Activated CD8-positive, alpha-beta memory T cell treated with anti-CD3 and anti-CD28 coated beads, Interleukin-2, amount 50 U/mL, for 48 hours (primary cell): ENCODE results near the gene ZDHHC21.
"Not testable (repeated sequence)": the region's sequence is repeated elsewhere in the genome, so short reads cannot be mapped to it uniquely, and the experiment has no call there.

Experiments
- DNase-seq: peaks from one replicate; pipeline ENCODE4 v3.0.0-alpha.2; 2020

The ZDHHC21 gene

DNA sequence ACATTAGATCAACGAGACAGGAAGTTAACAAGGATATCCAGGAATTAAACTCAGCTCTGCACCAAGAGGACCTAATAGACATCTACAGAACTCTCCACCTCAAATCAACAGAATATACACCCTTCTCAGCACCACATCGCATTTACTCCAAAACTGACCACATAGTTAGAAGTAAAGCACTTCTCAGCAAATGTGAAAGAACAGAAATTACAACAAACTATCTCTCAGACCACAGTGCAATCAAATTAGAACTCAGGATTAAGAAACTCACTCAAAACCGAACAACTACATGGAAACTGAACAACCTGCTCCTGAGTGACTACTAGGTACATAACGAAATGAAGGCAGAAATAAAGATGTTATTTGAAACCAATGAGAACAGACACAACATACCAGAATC, 10.6 kb downstream of the ZDHHC21 start:
- DNase-seq = not testable (repeated sequence)

DNA sequence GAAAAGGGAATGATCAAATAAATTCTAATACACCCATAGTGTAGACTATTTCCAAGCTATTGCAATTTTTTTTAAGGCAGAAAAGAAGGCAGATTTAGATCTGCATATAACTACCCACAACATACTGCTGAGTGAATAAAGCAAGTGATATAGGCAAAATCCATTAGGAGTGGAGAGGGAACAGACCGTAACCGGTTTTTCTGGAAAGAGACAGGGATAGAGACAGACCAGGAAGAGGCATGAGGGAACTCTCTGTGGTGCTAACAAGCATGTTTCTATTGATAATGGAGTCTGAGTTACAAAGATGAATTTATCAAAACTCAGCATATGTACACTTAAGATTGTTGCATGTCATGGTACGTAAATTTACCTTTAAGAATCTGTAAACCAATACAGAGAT, 14.5 kb downstream of the ZDHHC21 start:
- DNase-seq = no peak

DNA sequence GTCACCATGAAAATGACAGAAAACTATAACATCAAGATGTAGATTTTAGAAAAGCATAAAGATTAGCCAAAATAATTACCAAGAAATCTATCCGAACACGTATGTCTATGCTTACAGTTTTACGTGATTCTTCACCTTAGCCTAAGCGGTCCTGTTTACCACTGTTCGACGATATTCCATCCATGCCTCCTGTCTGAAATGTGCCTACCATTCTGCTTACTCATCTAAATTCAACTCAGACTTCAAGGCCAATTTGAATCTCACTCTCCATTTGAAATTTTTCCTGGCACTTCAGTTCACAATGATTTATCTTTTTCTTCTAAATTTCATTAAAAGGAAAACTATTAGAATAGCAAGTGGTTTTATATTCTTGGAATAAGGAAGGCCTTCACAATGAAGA, 15.4 kb downstream of the ZDHHC21 start:
- no peak for DNase-seq

DNA sequence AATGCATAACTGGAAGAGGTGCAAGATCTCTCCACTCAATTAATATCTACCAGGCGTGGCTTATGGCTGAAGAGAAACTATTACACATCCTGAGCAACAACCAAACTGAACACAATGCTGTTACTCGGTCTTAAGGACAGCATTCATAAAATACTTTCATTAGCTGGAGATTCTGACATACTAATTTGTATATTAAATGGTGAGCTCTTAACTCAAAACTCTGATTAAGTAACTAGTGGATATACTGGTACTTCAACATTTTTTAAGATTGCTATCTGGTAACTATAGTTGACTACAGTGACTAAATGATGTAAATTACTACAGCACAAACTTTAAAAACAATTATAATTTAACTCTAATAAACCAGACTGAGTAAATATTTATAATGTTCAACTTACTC, 15.8 kb downstream of the ZDHHC21 start:
- DNase-seq = no peak

DNA sequence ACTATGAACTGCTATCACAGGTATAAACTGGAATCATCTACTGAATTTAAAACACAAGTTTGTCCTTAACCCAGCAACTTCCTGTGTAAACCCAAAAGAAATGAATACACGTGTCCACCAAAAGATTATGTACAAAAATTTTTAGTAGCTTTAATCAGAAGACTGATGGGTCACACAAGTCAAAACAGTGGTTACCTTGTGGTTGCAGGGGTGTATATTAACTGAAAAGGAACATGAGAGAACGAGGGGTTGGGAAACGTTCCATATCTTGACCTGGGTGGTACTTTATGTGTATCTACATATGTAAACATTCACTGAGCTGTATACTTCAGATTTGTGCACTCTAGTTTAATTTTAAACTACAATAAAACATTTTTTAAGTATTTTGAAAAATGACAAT, 18.6 kb downstream of the ZDHHC21 start:
- DNase-seq = no peak

DNA sequence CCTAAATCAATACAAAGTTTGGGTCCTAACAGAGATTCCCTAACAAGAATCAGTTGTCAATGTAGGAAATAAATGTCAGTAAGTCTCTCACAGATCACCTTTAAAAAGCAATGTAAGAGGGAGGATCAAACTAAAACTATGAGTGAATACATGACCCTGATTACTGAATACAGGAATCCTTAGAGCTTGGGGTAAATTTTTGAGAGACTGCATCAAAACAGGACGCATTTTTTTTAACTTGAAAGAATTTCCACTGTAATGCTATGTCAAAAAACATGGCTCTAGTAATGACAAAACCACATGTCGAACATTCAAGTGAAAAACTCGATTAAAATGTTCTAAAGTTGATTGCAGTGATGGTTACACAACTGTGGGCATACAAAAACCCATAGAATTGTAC, 21.9 kb downstream of the ZDHHC21 start:
- no peak for DNase-seq

DNA sequence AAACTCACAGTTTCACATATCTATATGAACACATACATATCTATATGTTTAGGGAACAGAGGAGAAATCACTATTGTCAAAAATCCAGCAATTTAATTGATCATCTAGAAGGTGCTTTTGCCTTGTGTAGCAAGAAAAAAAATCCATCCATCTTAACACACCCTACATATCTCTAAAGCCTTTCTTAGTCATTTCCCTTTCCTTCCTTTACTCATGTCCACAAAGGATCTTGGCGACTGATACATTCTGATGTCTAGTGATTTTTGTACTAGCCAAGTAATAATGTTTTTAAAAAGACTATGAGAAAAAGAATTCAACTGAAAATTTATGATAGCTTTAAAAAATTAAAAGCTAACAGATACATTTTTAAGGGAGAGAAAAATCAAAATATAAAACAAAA, 22.5 kb downstream of the ZDHHC21 start:
- DNase-seq = no peak

DNA sequence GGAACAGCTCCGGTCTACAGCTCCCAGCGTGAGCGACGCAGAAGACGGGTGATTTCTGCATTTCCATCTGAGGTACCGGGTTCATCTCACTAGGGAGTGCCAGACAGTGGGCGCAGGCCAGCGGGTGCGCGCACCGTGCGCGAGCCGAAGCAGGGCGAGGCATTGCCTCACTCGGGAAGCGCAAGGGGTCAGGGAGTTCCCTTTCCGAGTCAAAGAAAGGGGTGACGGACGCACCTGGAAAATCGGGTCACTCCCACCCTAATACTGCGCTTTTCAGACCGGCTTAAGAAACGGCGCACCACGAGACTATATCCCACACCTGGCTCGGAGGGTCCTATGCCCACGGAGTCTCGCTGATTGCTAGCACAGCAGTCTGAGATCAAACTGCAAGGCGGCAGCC, 29.2 kb downstream of the ZDHHC21 start:
- not testable (repeated sequence) for DNase-seq

DNA sequence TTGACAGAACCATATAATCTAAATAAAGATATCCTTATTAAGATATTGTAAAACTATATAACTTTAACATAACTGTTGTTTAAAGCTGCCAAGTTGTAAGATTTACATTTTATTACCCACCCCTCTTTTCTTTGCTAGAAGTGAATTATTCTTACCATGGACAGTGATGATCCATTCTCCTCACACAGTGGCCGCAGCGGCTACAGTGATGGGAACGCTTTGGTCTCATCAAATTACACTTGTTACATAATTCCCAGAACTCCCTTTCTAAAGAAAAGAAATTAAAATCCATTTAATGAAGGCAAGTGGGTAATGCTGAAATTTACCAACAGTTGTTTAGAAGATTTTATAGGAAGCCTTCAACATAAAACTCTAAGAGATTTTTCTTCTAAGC, 31.2 kb downstream of the ZDHHC21 start:
- no peak for DNase-seq

DNA sequence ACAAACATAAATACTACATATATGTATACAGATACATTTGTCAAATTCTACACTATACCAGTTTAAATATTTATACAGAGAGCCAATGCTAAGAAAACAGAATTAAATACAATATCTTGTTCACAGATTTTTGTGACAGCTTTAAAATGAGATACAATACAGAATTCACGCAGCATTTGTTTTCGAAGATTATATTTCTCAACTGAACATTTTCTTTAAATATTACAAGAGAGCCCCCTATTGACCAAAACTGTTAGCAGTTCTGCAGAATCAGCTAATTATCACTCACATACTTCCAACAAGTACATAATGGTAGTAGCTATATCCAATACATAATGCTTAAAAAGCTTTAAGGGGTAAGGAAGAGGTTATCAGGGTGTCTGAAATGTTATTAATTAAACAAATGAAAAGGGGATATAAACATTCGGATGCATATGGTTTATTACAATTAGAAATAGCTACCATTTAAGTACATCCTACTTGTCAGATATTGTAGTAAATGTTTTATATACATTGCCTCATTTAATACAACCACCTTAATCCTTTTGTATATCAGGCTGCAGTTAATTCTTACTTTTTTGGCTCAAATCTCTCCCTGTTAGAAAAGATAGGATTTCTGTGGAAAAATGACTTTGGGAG, 31.7 kb downstream of the ZDHHC21 start:
- DNase-seq = no peak

DNA sequence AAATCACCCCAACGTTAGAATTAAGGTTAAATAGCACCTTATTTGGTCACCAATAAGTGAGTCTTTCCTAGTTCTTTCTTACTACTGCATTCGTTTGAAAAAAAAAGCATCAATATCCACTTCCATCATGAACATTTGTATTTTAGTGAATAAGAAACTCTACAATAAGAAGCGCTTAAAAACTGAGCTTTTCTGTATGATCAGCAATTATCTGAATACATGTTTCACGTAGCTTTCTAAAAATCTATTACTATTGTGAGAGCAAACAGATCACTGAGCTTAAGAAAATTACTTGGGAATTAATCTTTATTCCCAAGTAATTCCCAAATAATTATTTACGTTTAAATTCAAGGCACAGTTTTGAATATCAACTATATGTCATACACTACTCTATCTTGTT, 32.5 kb downstream of the ZDHHC21 start:
- DNase-seq = no peak

DNA sequence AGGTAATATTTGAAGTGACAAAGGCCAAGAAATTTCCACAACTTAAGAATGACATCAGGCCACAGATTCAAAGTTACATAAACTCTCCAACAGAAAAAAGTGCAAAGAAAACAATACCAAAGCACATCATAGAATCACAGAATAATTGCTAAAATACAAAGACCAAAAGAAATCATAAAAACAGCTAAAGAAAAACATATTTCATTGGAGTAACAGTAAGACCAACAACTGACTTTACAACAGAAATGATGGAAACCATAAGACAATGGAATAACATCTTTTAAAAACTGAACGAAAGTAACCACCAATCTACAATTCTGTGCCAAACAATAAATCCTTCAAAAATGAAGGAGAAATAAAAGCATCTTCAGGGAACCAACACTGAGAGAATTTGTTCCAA, 38.3 kb downstream of the ZDHHC21 start:
- DNase-seq = no peak

DNA sequence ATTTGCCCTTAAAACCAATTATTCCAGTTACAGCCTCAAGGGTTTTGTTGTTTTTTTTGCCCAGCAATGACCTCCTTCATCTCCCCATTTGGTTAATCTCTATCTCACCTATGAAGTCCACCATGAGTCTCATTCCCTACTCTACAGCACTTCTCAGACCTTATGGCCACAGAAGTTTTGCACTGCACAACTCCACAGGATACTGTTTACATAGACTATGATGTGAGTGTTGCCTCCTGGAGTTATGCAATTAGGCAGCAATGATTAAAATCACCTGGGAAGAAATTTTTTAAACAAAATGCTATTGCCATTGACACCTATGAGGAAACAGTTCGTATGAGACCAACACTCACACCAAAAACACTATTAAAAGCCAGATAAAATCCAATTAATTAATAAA, 39.7 kb downstream of the ZDHHC21 start:
- DNase-seq = no peak

DNA sequence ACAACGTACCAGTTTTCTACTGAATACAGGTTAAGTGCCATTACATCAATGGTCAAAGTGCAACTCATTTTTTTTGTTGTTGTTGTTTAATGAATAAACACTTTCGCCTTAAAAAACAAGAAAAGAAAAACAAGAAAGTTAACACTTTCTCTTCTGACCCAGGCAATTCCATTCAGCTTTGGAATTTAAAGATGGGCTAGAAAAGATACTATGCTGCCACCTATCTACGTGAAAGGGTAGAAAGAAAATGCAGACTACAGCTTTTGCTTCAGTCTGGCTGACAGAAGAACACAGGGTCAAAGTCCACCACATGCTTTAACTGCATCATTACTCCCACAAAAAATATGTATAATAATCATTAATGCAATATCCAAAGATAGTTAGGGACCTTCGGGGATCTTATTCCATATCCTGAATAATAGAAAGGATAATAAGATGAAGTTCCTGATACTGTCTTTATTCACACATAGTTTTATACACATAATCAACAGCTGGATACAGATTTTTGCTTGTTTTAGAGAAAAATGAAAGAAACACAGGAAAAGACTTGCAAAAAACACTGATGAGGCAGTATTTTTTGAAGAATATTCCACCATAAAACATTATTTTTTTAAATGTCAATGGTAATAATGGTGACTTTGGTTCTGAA, 40.4 kb downstream of the ZDHHC21 start:
- no peak for DNase-seq

DNA sequence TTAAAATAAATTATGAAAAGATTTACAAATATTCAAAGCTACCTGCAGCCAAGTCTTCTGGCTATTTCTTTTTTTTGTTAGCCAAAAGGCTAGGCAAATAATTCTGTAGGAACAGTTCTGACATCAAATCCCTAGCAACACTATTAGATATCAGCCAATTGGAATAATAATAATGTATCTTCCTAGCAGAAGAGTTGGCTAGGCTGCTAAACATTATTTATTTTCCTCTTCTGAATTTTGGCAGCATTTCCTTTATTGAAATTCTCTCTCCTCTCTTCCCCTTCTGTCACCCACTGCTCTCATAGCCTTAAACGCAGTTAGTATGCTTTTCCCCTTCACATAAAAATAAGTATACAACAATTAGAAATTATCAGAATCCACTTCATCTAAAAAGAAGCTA, 42.6 kb downstream of the ZDHHC21 start:
- DNase-seq = no peak

DNA sequence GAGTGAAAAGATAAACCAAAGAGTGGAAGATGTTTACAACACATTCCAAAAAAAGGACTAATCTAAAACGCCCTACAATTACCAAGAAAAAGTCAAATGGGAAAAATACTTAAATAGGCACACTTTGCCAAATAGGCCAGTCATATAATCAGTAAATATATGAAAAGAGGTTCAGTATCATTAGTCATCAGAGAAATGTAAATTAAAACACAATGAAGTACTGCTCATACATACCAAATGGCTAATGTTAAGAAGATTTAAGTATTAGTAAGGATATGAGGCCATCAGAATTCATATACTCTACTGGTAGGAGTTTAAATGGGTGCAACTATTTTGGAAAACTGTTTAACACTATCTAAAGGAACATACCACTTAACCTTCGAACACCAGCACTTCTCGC, 47.6 kb downstream of the ZDHHC21 start:
- no peak for DNase-seq

DNA sequence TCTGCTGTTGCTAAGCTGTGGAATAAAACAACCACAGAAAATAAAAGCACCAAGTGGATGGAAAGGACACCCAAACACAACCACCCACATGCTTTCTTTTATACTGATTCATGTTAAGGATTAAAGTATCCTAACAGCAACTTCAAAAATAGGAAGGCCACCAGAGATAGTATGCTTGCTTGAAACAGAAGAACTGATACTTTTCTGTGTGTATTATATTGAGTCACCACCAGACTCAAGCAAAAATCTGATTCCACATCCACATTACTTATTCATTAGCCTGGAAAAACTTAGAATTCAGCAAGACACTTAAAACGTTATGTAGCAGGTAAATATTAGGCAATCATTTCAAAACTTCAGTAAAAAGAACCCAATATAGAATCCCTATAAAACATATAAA, 52.3 kb downstream of the ZDHHC21 start:
- no peak for DNase-seq

DNA sequence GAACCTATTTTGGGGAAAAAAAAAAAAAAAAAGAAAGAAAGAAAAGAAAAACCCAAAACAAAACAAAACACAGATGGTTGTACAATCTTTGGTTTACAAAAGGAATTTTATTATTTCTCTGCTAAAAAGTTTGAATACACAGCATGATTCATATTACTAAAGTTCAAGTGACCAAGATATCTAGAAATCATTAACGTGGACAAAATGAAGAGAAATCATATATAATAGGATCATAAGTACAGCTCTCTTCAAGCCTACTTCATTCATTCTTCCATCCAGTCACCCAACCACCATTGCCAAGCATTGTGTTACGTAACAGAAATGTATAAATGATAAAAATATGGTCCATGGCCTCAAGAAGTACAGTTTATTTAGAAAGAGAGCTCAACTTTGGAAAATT, 52.9 kb downstream of the ZDHHC21 start:
- no peak for DNase-seq

DNA sequence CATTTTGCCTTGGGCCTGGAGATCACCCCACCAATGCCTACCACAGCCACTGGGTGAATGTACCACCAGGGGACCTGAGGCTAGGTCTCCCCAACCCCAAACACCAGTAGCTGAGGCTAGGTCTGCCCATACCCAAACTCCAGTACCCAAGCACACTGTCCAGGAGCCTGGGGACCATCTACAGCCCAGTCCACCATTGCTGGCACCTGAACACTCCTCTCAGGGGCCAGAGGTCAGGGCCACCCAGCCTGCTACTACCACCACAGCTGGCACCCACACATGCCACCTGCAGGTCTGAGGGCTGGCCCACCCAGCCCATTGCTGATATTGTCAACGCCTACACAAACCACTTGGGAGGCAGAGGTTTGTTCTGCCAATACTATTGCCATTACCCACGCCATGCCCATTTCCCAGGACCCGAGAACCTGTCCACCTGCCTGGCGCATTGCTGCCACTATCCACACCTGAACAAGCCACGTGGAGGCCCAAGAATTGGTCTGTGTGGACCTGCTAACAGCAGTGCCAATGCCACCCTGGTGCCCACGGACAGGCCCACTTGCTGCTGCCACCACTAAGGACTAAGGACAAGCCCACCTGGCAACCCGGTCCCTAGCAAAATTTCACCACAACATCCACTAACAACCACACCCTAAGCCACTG, 59.2 kb downstream of the ZDHHC21 start:
- no peak for DNase-seq

DNA sequence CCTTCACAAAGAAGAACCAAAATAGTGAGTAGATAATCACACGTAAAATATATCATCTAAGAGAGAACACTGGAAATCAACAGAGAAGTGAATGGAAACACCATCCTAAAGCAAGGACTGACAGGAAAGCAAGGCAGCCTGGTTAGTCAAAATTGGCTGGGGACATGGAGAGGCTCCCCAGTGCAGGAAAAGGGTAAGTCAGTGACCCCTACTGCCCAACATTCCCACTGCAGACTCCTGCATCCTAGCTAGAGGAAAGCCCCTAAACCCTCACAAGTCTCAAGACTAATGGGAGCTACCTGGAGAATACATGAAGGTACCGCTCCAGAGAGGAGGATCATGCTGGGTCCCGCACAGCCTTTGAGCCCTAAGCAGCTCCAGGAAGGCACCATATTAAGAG, 60.1 kb downstream of the ZDHHC21 start:
- no peak for DNase-seq

DNA sequence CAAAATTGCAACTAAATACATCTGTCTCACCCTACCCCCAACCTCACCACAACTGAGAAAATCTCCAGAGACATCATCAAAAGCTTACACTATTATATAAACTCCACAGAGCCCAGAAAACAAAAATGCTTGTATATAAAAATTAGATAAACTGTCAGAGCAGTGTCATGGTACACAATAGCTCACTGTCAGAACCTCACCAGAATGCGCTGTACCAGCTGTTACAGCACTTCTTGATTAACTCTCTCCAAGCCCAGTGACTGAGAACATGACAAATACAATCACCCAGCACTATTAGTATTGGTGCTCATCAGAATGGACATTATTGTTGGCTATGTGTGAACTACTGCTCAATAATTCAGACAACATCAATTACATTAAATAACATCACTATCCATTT, 65.7 kb downstream of the ZDHHC21 start:
- no peak for DNase-seq

DNA sequence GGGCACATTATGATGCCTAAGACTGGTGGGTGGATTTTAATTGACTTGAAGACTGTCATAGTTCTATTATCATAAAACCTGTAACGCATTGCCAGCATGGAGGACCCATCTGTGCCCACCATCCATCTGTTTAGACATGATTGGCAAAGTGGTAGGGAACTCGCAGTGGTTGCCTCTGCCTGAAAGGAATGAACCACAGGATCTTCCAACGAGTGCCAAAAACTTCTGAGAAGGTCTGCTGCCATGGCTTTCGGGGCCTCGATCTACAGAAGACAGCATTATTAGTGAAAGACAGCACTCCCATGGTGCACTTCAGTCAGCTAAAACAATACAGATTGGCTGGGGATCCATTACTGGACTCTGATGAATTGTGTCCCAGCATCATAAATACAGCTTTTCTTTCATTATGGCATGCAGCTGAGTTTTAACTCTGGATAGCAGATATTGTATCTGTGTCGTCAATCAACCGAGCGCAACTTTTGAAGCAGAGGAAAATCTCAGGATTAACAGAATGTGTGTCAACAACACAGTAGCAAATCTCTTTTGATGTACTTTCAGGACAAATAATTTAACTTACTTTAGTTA, 74.3 kb downstream of the ZDHHC21 start:
- no peak for DNase-seq

DNA sequence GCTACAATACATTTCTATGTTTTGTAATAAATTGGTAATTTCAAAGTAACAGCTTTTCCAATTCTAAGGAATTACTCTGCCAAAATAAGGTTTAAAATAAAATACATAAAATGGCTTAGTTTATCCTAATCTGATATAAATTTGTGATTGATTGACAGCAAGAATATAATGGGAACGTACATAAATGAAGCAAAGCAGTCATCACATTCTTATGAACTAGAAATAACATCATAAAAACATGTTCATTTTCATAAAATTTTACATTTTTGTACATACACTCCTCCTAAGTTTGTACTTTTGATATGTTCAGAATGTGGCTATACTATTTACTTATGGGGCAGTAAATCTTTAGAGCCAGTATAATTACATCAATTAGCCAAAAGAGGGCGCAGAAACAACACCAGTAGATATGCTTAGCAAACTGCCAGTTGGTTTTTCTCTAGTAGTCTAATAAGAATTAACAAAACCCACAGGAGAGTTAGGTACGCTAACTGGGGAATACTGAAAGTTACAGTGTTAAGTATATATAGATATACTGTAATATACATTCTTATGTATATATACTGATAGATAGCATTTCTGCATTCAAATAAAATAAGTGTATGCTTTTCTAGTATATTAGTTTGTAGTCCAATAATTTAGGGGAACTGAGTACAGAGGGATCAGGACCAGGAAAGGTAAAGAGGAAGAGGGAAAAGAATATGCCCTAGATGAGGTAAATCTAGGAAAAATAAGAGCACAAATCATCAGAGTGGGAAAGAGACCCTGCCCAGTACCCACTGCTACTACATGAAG, 76.8 kb downstream of the ZDHHC21 start:
- no peak for DNase-seq
